K562 treated with DMSO at 1 percent for 12 hours (cell line): ENCODE results near the gene VTA1. TPM values are rescaled to one million over a fixed set of nuclear protein-coding genes. Genes with fewer than 3 reads are reported as not detected.

Experiments used
- total RNA-seq: library from RNA; unstranded; fragments of 300-600 nt; gene quantifications from 2 replicates; pipeline ENCODE4 v1.2.3, GENCODE V29; 2022; ENCODE audit not compliant: insufficient read depth

Gene VTA1
- total RNA-seq: 32.0 and 54.8 TPM in 2 replicates

DNA sequence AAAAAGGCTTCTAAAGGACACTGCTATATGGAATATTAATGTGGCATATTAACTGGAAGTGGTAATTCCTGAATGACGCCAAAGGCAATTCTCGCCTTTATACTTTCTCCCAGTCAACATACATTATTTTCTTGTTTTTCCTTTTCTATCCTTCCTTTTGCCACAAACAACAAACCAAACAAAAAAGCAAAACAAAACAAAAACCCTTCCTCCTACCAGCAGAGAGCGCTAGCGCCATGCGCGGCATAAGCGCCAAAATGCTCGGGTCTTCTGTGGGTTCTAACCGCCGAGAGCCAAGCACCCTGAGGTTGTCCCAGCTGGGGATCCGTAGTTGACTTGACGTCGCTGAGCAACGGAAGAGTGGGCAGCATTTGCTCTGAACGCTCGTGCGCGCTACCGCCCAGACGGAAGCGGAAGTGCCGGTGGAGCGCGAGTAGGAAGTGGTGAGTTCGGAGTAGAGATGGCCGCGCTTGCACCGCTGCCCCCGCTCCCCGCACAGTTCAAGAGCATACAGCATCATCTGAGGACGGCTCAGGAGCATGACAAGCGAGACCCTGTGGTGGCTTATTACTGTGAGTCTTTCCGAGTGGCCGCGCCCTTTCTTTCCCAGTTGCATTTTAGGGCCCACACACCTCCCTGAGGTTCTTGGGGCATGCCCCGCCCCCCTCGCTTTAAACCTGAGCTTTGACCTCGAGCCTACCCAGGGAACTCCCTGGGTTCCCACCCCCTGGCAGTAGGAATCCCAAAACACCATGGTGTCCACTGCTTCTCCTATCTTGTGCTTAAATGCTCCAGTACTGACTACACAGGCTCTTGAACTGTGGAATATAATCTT lies at the start of gene VTA1, which contains the start of gene NMBR:
Gene VTA1 (plus strand): TSS at position 436 of the 835 bp plus-strand sequence. CDS start 25 bp downstream, at position 461.
Gene NMBR (minus strand): TSS at position 295 of the 835 bp plus-strand sequence. CDS start 58,464 bp downstream, outside the sequence.

GRCh38 chr6:142132625-142133024 lies 14.4 kb upstream of the VTA1 start, which contains the start of gene GJE1:
TSS of gene GJE1 (plus strand) at chr6:142132925. CDS start at chr6:142133159, 234 bp downstream.

Other genes with a start within 250 kb of the VTA1 start
- gene GJE1, start 14.3 kb upstream of the VTA1 start, total RNA-seq: not detected in 2 replicates
- gene NMBR, start 141 bp upstream of the VTA1 start, total RNA-seq: not detected in 2 replicates
- not detected in 2 replicates for gene ADGRG6, start 154.7 kb downstream of the VTA1 start, total RNA-seq